Fibroblast of skin of back (primary cell): ENCODE results near the gene PELO.
A peak's percentile ranks its signal among the peaks of the same experiment; 100 is the strongest.

ENCODE experiments used
- DNase-seq: peaks from one replicate; pipeline ENCODE4 v3.0.0-alpha.2; 2013

The PELO gene

GRCh38 chr5:52771343-52772039 lies 16.2 kb upstream of the PELO start:
- DNase-seq = no peak

GRCh38 chr5:52772668-52773067 lies 15.0 kb upstream of the PELO start:
- DNase-seq = no peak

GRCh38 chr5:52773342-52773741 lies 14.4 kb upstream of the PELO start:
- DNase-seq = no peak

GRCh38 chr5:52774005-52774410 lies 13.7 kb upstream of the PELO start:
- DNase-seq = no peak

- DNase-seq = no peak
Measured at GRCh38 chr5:52776116-52776515, 11.6 kb upstream of the PELO start.

GRCh38 chr5:52777186-52777585 lies 10.5 kb upstream of the PELO start:
- no peak for DNase-seq

GRCh38 chr5:52778781-52779180 lies 8.9 kb upstream of the PELO start:
- DNase-seq = no peak

- no peak for DNase-seq
Measured at GRCh38 chr5:52779213-52779612, 8.5 kb upstream of the PELO start.

GRCh38 chr5:52783226-52783959 lies 4.3 kb upstream of the PELO start:
- DNase-seq = peak; percentile 74

- no peak for DNase-seq
Measured at GRCh38 chr5:52784737-52785136, 3.0 kb upstream of the PELO start.

- no peak for DNase-seq
Measured at GRCh38 chr5:52786391-52786790, 1.3 kb upstream of the PELO start.

GRCh38 chr5:52786949-52787599 lies 642 bp upstream of the PELO start:
- DNase-seq = no peak

- DNase-seq = no peak
Measured at GRCh38 chr5:52788505-52788821, 747 bp downstream of the PELO start.

GRCh38 chr5:52789378-52789777 lies 1.7 kb downstream of the PELO start:
- no peak for DNase-seq

GRCh38 chr5:52789851-52790250 lies 2.1 kb downstream of the PELO start:
- DNase-seq = no peak

- DNase-seq = peak; percentile 40
Measured at GRCh38 chr5:52791366-52791765, 3.6 kb downstream of the PELO start.

- no peak for DNase-seq
Measured at GRCh38 chr5:52794519-52794918, 6.8 kb downstream of the PELO start.

- no peak for DNase-seq
Measured at GRCh38 chr5:52796031-52796430, 8.3 kb downstream of the PELO start.

GRCh38 chr5:52796516-52797103 lies 8.9 kb downstream of the PELO start:
- DNase-seq = no peak

- no peak for DNase-seq
Measured at GRCh38 chr5:52798938-52799337, 11.2 kb downstream of the PELO start.

GRCh38 chr5:52799358-52799982 lies 11.8 kb downstream of the PELO start:
- peak; percentile 94 for DNase-seq

- DNase-seq = peak; percentile 93
Measured at GRCh38 chr5:52799983-52800393, 12.3 kb downstream of the PELO start.
